HG02884 (cell line): ENCODE results near the gene ODAD2.
"Not testable (repeated sequence)": the region's sequence is repeated elsewhere in the genome, so short reads cannot be mapped to it uniquely, and the experiment has no call there.

Source experiments
- ATAC-seq: cut with Tn5 transposase; IDR thresholded peaks from one replicate; pipeline ENCODE4 v1.9.1; 2021; ENCODE audit warnings: mild to moderate bottlenecking, moderate library complexity; ENCODE audit not compliant: unreplicated experiment

The ODAD2 gene, protein sequence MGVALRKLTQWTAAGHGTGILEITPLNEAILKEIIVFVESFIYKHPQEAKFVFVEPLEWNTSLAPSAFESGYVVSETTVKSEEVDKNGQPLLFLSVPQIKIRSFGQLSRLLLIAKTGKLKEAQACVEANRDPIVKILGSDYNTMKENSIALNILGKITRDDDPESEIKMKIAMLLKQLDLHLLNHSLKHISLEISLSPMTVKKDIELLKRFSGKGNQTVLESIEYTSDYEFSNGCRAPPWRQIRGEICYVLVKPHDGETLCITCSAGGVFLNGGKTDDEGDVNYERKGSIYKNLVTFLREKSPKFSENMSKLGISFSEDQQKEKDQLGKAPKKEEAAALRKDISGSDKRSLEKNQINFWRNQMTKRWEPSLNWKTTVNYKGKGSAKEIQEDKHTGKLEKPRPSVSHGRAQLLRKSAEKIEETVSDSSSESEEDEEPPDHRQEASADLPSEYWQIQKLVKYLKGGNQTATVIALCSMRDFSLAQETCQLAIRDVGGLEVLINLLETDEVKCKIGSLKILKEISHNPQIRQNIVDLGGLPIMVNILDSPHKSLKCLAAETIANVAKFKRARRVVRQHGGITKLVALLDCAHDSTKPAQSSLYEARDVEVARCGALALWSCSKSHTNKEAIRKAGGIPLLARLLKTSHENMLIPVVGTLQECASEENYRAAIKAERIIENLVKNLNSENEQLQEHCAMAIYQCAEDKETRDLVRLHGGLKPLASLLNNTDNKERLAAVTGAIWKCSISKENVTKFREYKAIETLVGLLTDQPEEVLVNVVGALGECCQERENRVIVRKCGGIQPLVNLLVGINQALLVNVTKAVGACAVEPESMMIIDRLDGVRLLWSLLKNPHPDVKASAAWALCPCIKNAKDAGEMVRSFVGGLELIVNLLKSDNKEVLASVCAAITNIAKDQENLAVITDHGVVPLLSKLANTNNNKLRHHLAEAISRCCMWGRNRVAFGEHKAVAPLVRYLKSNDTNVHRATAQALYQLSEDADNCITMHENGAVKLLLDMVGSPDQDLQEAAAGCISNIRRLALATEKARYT

DNA sequence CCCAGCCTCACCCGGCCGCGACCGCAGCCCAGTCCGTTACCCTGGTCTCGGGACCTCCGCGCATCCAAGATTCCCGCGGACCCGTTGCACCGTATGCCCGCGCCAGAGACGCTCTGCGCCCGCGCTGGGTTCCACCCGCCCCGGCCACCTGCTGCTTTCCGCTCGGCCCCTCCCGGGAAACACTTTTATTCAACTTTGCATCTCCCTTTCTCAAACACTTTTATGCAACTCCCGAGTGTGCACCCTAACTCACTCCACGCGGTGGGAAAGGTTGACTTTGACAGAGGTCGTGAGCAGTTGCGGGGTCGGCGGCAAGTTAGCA lies at the start of gene ODAD2:
ODAD2 (minus strand) TSS at position 126 of the 322 bp plus-strand sequence. CDS start 3,937 bp downstream, outside the sequence.
- no peak for ATAC-seq

DNA sequence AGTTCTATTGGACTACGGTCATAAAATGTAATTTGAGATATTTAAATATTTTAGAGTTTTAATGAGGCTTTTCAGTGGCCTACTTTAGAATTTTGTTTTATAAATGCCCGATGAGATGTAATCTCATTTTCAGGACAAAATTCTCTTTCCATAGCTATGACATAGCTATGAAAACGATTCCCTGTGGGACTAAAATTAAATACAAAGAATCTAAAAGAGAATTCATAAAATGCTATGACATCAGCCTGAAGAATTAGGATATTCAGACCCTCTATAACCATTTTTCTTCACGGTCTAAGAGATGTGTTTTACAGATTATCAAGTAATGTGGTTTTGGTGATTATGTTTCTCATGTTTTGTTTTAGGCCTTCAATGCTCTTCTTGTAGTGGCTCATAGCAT lies 48.2 kb upstream of the ODAD2 start:
- ATAC-seq, result no peak

DNA sequence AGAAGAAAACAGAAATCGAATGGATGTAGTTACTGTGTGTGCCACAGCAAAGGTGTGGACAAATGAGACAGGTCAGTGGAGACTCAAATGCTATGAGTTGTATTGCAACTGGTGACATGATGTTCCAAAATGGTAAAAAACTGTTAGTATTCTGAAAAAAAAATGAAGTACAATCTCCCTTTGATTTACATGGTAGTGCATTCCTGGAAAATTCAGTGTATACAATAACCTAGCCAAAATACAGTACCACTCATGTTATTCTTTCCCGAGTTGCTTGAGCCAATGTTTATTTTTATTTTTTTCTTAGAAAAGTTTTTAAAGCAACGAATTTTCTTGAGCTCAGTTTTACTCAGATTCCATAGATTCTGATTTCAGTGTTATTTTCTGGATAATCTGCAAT lies 47.7 kb upstream of the ODAD2 start:
- ATAC-seq, result no peak

DNA sequence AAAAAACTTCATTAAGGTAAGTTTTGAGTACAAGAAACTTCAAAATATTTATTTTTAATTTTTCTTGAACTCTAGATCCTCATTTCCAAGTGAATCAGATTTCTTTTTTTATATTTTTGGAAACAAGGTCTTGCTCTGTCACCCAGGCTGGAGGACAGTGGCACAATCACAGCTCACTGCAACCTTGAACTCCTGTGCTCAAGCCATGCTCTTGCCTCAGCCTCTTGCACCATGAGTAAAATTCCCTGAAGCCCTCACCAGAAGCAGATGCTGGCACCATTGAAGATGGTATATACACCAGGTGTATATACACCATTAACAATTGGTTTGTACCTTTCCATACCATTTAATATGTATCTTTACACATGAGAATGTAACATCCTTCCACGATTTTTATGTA lies 45.1 kb upstream of the ODAD2 start:
- ATAC-seq, result no peak

DNA sequence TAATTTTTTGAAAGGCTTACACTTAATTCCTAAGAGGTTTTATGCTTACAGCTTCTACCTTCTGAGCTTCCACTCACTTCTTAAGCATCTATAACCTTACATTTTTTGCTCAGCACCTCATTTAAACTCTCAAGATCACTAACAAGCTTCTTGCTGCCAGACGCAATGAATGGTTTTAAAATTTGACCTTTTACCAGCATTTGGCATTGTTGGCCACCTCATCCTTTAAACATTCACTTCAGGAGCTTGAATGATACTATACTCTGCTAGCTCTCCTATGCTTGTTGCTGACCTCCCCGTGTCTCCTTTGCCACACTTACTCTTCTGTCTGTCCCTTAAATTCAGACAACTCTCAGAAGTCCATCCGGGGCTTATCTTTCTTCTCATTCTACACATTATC lies 37.7 kb upstream of the ODAD2 start:
- no peak for ATAC-seq

DNA sequence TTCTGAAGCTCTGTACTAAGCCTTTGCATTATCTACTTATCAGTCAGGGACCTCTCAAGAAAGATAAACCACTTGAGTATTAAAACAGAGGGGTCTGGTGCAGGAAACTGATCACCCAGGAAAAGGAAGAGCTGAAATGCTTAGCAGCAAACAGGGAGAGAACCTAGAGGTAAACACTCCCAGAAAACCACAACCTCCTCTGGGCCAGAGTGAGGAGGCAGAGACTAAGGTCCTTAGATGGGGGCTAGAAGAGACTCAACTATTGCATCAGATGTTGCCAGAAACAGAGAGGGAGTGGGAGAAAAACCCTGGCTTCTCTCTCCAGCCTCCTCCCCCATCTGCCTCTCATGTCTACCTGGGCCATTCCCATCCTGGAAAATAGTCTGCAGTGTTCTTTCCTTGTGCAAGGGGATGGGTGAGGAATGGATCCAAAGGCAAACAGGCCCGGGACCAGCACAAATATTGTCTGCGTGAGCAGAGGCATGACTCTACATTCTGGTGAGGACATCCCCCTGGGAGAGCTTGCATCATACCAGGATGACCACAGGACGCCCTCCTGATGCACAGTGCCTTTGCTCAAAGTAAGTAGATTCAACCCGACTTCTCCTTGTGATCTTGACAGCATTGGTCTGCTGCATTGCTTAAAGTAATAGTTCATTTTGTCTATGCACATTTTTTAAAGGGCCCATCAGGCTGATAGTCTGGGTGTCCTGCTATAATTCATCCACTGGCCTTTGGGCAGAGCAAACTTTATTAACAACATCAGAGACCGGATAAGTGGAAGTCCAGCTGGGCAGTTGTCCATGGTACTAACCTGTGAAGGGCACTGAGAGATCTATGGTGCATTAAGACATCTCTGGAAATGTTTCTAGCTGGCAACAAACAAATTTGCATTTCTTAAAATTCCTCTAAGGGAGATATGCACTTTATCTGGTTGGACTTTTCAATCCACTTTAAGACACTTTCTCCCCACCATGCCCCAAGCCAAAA lies 22.4 kb upstream of the ODAD2 start:
- ATAC-seq, result no peak

DNA sequence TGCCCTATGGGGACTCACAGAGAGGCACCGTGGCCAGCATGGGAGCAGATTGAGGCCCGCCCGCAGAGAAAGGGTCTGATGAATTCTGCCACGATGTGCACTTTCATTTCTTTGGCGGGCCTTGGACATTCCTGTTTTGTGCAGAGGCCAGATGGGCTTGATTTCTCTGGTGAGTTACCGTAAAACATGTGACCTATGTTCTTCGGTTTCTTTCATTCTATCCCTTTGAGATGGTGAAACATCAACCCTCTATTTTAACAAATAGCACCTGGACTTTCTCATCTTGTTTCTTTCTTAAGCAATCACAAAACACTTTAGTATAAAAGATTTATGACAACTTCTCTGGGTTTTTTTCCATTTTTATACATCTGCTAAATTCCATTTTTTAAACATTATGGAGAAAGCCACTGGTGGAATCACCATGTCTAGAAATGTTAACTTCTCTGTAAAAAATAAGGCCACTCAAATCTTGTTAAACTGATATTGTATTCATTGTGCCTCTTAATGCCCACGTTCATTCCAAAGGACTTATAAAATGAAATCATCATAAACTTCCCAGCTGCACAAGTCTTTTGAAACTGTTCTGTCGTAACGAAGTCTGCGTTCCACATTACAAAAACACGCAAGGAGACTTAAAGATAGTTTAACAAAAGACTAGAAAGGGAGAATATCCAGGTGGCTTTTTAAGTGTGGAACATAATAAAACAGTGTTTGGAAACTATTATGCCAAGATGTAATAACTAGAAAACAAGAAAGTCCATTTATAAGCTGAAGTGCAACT lies 21.4 kb upstream of the ODAD2 start:
- no peak for ATAC-seq

DNA sequence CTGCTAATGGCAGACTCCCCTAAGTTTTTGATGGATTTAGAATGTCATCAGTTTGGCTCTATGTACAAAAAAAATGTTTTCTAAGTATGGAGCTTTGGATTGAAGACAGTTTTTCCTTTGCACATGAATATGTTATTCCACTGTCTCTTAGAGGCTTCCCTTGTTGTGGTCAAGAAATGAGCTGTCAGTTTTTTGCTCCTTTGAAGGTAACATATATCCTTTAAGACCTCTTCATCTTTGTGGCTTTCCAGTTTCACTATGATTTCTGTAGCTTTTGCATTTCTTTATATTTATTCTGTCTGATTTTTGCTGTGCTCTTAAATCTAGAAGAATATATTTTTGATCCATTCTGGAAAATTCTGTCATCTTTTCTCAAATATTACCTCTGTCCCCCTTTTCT lies 15.8 kb upstream of the ODAD2 start:
- ATAC-seq, result no peak

DNA sequence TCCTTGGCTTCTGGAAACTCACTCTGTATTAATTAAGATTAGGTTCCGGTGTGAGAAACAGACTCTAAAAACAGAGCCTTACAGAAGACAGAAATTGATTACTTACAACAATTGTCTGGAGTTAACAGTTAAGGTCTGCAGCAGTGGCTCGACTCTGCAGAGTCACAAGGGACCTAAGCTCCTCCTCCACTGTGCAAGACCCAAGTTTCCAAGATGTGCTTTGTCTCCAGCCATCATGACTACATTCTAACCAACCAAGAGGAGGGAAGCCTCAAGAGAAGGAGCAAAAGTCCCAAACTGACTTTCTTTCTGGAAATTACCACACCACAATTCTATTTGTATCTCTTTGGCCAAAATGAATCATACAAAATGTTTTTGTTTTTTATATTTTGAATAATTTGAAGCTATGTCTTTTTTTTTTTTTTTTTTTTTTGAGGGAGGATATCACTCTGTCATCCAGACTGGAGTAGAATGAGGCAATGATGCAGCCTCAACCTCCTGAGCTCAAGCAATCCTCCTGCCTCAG lies 14.2 kb upstream of the ODAD2 start:
- ATAC-seq, result no peak

DNA sequence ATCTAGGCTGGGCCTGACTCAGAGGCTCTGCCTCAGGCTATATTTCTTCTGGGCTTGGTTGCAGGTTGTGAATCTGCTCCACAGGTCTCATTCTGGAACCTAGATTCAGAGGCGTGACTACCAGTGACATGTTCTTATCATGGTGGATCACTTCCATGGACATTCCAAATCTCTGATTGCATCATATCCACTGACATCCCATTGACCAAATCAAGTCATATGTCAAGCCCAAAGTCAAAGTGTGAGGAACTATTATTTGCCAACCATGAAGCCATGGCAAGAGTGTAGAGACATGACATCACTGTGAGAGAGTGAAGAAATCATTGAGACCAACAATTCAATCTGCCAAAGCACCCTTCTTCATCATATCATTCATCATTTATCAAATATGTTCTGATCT lies 11.9 kb upstream of the ODAD2 start:
- no peak for ATAC-seq

DNA sequence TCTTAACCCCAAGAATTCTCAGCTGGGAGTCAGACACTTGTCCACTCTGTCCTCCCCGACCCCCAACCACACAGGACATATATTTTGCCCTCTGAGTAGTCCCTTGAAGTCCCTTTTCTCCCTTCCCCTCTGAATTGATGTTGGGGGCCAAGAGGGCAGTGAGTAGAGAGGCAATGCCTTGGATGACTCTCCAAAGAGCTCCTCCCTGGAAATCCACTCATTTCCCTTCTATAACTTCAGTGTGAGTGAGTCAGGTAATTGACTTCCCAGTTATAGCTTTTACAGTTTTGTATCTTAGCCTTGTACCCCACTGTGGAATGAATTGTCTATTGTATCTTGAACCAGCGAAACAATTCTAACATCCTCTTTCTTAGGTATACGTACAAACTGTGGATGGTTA lies 9.2 kb upstream of the ODAD2 start:
- no peak for ATAC-seq

DNA sequence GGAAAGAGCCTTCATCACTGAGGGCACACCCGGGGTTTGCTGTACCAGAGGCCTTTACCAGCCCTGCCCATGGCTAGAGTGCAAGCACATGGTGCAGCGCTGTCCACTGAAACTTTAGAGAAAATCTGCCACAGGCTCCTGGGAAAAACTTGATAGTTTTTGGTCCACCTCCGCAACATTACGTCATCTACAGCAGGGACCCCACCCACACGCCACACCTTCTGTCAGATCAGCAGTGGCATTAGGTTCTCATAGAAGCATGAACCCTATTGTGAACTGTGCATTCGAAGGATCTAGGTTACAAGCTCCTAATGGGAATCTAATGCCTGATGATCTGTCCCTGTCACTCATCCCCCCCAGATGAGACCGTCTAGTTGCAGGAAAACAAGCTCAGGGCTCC lies 2.5 kb upstream of the ODAD2 start:
- ATAC-seq, result no peak

DNA sequence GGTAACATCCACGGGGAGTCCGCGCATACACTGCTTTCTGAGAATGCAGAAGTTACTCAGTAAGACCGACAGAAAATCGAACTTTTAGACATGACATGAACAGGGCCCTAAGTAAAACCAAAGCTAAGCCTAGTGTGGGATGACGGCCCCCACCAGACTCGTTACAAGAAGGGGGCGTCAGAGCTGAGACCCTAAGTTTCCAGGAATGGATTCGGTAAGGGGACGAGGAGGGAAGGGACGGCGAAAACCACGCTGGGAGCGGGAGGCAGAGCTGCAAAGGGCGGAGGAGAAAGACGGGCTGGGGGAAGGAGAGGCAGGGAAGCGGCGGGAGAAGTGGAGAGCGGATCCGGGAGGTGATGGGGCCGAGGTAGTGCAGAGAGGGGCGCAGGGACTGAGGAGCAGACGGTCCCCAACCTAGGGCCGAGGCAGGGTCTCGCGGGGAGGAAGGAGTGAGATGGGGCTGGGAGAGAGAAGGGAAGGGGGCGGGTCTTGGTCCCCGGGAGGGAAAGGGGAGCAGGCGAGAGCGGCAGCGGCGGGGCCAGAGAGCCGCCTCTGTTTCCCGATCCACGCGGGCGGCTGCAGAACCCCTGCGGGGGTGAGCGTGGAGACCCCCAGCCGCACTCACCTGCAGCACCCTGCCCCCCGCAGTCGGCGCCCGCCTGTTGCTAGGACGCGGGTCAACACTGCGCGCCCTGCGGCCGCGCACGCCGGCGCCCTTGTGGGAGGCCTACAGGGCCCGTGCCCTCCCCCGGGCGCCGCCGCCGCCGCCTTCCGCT lies 513 bp downstream of the ODAD2 start:
- ATAC-seq, result no peak

DNA sequence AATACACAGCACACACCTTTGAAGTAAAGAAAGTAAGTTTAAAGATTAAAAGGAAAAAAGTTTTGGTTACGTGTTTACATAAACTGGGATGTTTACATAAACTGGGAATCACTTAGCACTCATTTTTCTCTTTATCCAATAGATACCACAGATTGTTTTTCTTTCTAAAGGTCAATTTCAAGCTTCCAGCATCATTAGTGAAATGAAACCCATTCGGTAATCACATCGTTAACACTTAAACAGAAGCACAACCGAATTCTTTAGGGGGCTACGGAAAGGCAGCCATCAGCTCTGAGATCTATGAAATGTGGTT lies 1.1 kb downstream of the ODAD2 start:
- ATAC-seq, result no peak

DNA sequence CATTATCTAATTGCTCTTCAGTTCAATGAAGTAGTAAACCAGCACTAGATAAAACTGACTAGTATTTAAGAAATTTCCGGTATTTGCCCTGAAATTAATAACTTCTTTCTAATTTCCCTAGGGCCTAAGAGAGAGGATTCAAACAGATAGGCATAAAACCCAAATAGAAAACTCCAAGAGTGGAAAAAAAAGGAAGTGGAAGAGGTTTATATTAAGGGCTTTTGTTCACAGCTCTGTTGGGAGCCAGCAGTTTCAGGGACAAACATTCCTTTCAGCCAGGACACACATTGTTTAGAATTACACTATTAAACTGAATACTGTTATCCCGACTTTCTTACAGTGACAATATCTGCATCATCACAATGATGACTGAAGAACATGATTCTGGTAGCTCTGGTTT lies 3.6 kb downstream of the ODAD2 start:
- ATAC-seq, result no peak

DNA sequence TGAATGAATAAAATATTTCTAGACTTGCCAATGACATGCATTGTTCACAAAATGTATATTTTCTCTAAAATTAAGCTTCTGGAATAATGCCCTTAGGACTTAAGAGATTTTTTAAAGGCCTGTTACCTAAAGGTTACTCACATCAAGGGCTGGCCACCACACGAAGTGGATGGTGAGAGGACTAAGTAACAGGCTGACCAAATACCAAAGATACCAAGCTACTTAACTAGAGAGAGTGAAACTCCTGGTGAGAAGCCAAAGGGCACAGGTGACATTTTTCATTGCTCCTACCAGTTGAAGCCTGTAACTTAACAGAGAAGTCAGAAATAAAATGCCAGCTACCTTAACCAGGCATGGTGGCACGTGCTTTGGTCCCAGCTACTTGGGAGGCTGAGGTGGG lies 9.5 kb downstream of the ODAD2 start:
- ATAC-seq, result not testable (repeated sequence)

DNA sequence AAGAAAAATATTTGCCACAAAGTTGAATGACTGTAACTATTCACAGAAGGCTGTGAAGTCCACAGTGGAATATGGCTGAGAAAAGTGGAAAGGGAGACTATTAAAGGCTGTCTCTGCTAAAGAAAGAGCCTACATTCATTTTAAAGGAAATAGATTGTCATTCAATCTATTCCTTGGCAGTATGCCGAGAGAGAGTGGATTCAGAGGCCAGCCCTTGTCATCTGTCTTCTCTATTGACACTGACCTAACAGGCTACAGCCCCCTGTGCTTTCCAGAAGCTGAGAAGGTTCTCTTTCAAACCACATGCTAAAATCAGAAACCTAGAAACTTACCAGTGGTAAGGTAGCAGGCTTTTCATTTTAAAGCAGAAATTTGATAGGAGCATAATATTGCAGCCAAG lies 12.1 kb downstream of the ODAD2 start:
- no peak for ATAC-seq

DNA sequence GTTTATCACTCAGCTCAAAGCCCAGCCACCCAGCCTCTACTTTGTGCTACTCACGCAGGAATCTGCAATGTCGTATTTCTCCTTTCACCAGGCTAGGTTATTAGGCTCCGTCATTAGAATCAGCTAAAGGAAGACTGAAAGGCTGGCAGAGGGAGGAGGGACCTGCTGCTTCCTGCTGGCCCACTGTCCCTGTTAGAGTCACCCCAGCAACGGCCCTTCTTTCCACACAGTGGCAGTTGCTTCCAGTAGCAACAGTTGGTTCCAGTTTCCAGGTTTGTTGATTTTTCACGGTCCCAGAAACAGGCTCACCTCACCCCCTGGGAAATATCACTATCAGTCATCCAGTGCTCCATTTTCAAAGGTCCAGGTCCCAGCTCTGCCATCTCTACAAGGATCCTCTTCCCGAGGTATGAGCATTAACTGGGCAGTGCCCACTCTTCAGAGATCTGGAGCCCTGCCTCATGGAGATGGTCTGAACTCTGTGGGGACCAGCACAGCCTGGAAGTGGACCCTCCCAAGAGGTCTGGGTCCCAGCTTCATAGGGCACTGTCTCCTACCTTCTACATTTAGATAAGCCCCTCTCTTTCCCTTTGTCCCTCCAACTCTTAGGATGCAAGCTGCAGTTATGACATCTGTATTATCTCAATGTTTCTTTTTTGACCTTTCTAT lies 15.9 kb downstream of the ODAD2 start:
- ATAC-seq, result no peak

DNA sequence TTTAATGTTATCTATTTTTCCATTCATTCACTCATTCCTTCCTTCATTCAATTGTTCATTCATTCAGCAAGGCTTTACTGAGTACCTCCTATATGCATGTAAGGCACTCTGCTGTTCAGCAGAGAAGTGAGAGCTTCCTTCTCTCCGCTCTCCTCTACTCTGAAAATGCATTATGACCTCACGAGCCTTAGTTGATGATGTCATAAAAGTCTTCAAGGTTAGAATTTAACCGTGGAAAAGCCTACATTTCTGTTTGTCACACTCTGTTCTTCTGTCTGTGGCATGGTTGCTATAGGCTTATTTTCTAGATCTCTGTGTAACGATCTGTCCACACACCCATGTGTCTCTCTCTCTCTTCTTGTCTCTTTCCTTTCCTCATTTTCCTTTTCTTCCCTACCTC lies 17.1 kb downstream of the ODAD2 start:
- ATAC-seq, result no peak
